OCI-LY7 (cell line): ENCODE data around the gene SLC25A47. TPM values are rescaled to one million over a fixed set of nuclear protein-coding genes. Genes with fewer than 3 reads are reported as not detected.

Experiments used
- BruUV-seq: library from RNA; stranded (reverse); fragments of 400-500 nt; replicated peaks from 2 replicates; lab custom pipeline; 2021; lab: Mats Ljungman, UMichigan
- CTCF ChIA-PET: fragments of 300-600 bp; sonication (Branson Sonifier 250); formaldehyde crosslinking; loops from one replicate; lab custom pipeline; 2022; ENCODE audit warnings: antibody characterized with exemption; ENCODE audit not compliant: unreplicated experiment; lab: Charles Lee
- POLR2A ChIA-PET: fragments of 300-600 bp; sonication (Branson Sonifier 250); formaldehyde crosslinking; loops from one replicate; lab custom pipeline; 2022; ENCODE audit warnings: antibody characterized with exemption; lab: Charles Lee
- DNase-seq: peaks from one replicate; pipeline ENCODE4 v3.0.0-alpha.2; 2015; ENCODE audit warnings: low spot score
- H2AFZ ChIP-seq: fragments of 200-600 bp; sonication (generic), shearing (Covaris generic); 2 replicates; pipeline ENCODE4 v1.6.1; 2014; ENCODE audit warnings: mild to moderate bottlenecking, antibody characterized with exemption, low read length, moderate library complexity
- H3K27ac ChIP-seq: fragments of 200-600 bp; sonication (generic); 2 replicates; pipeline ENCODE4 v1.5.1; 2014; ENCODE audit warnings: mixed run types, low read depth, mild to moderate bottlenecking, moderate library complexity, low read length, inconsistent platforms; ENCODE audit not compliant: poor library complexity, severe bottlenecking
- H3K36me3 ChIP-seq: fragments of 200-600 bp; sonication (generic); 2 replicates; pipeline ENCODE4 v1.6.1; 2014; ENCODE audit warnings: mild to moderate bottlenecking, antibody characterized with exemption, low read length, moderate library complexity, mixed read lengths; ENCODE audit not compliant: insufficient read depth
- H3K4me1 ChIP-seq: fragments of 200-600 bp; sonication (generic); 2 replicates; pipeline ENCODE4 v1.5.1; 2014; ENCODE audit warnings: mild to moderate bottlenecking, low read length; ENCODE audit not compliant: insufficient read depth, poor library complexity, severe bottlenecking
- H3K4me2 ChIP-seq: fragments of 200-600 bp; sonication (generic); 2 replicates; pipeline ENCODE4 v1.6.1; 2014; ENCODE audit warnings: mild to moderate bottlenecking, low read length
- H3K4me3 ChIP-seq: fragments of 200-600 bp; sonication (generic); 2 replicates; pipeline ENCODE4 v1.5.1; 2014; ENCODE audit warnings: mild to moderate bottlenecking, low read depth, low read length; ENCODE audit not compliant: poor library complexity, severe bottlenecking
- H3K79me2 ChIP-seq: fragments of 200-600 bp; sonication (generic); 2 replicates; pipeline ENCODE4 v1.6.1; 2016; ENCODE audit warnings: low read depth, mild to moderate bottlenecking, low read length, moderate library complexity, mixed read lengths; ENCODE audit not compliant: insufficient read depth
- H3K9me2 ChIP-seq: fragments of 200-600 bp; sonication (generic); 2 replicates; pipeline ENCODE4 v1.6.1; 2016; ENCODE audit warnings: mild to moderate bottlenecking, low read length, mixed read lengths; ENCODE audit not compliant: insufficient read depth
- H3K9me3 ChIP-seq: fragments of 200-600 bp; sonication (generic); 2 replicates; pipeline ENCODE4 v1.6.1; 2014; ENCODE audit warnings: mild to moderate bottlenecking, mixed run types, low read length, mixed read lengths
- H4K20me1 ChIP-seq: fragments of 200-600 bp; sonication (generic); 2 replicates; pipeline ENCODE4 v1.6.1; 2014; ENCODE audit warnings: mild to moderate bottlenecking, antibody characterized with exemption, low read length, moderate library complexity, mixed read lengths; ENCODE audit not compliant: insufficient read depth
- CTCF ChIP-seq: fragments of 200-600 bp; sonication (generic); conservative IDR thresholded peaks from 2 replicates; pipeline ENCODE4 v1.5.1; 2014; ENCODE audit warnings: mild to moderate bottlenecking, antibody characterized with exemption, low read length, moderate library complexity, mixed read lengths
- EZH2phosphoT487 ChIP-seq: fragments of 200-600 bp; sonication (generic); IDR thresholded peaks from 2 replicates; pipeline ENCODE4 v1.6.1; 2018; ENCODE audit warnings: low read depth, borderline replicate concordance, mild to moderate bottlenecking, mixed run types, antibody characterized with exemption, low read length, moderate library complexity, mixed read lengths
- intact Hi-C: fragments of 100-400 bp; cut with micrococcal nuclease; formaldehyde crosslinking; loops from one replicate; pipeline ENCODE4 v1.10.0; 2022; ENCODE audit not compliant: unreplicated experiment
- total RNA-seq, 2 experiments: library from RNA; depleted of rRNA in 1 of 2; stranded (reverse); fragments of >200 nt in 1 of 2; shearing (Covaris generic) in 1 of 2; gene quantifications; 2 replicates each; pipeline ENCODE4 v1.2.3, GENCODE V29; 2014 to 2022

SLC25A47 gene
- total RNA-seq, 2 experiments from 2014 or later: 0.44 TPM; not detected in 1

- TF ChIP-seq CTCF (no peak), EZH2phosphoT487 (no peak)
- no TSS peak for BruUV-seq
- Histone ChIP-seq H3K27ac (no peak overlapping the region), H2AFZ (no peak overlapping the region), H3K9me3 (no peaks in the 10 kb centered on the region), H3K9me2 (no peaks in the 10 kb centered on the region), H4K20me1 (no peaks in the 10 kb centered on the region), H3K4me2 (no peak overlapping the region), H3K79me2 (no peaks in the 10 kb centered on the region), H3K4me1 (peaks cover 6% of the 10 kb centered on the region), H3K36me3 (peaks cover 5% of the 10 kb centered on the region; the same call in 1 of the 2 replicates), H3K4me3 (no peak overlapping the region)
- CTCF ChIA-PET: interaction anchor here (0.6 kb wide), 1 partner anchor 225 kb away, joined by 3 read pairs; no protein-coding TSS in a partner anchor
- DNase-seq: peak; percentile 31
- intact Hi-C loops: no loop called here
- POLR2A ChIA-PET: interaction anchor here (0.5 kb wide), 1 partner anchor 85 kb away, joined by 4 read pairs; no protein-coding TSS in a partner anchor
Measured at GRCh38 chr14:100332797-100333196, 9.7 kb downstream of the SLC25A47 start.

GRCh38 chr14:100333311-100333710 is 10.2 kb downstream of the SLC25A47 start:
- ChIA-PET POLR2A (no interaction called here), CTCF (no interaction called here)
- intact Hi-C loops: no loop called here
- peaks cover 6% of the 10 kb centered on the region for H3K4me1 ChIP-seq
- TF ChIP-seq EZH2phosphoT487: no peak
- no peak for TF ChIP-seq CTCF
- H3K4me2 ChIP-seq: no peak overlapping the region
- peaks cover 8% of the 10 kb centered on the region; the same call in 1 of the 2 replicates for H3K36me3 ChIP-seq
- no TSS peak for BruUV-seq
- no peaks in the 10 kb centered on the region for H3K9me3 ChIP-seq
- no peak overlapping the region for H3K27ac ChIP-seq
- H3K9me2 ChIP-seq: no peaks in the 10 kb centered on the region
- H4K20me1 ChIP-seq: no peaks in the 10 kb centered on the region
- H3K4me3 ChIP-seq: no peak overlapping the region
- no peak overlapping the region for H2AFZ ChIP-seq
- DNase-seq: no peak
- no peaks in the 10 kb centered on the region for H3K79me2 ChIP-seq

- H4K20me1 ChIP-seq: no peaks in the 10 kb centered on the region
- TF ChIP-seq CTCF (no peak), EZH2phosphoT487 (no peak)
- H3K4me2 ChIP-seq: no peak overlapping the region
- intact Hi-C loops: no loop called here
- H3K79me2 ChIP-seq: no peaks in the 10 kb centered on the region
- no peaks in the 10 kb centered on the region for H3K9me3 ChIP-seq
- peaks cover 8% of the 10 kb centered on the region; the same call in 1 of the 2 replicates for H3K36me3 ChIP-seq
- no peaks in the 10 kb centered on the region for H3K9me2 ChIP-seq
- no peak overlapping the region for H3K27ac ChIP-seq
- peaks cover 6% of the 10 kb centered on the region for H3K4me1 ChIP-seq
- TSS peak; percentile 93 for BruUV-seq
- no peak for DNase-seq
- ChIA-PET POLR2A (no interaction called here), CTCF (no interaction called here)
- H2AFZ ChIP-seq: no peak overlapping the region
- no peak overlapping the region for H3K4me3 ChIP-seq
Measured at GRCh38 chr14:100333827-100334226, 10.7 kb downstream of the SLC25A47 start.
